ENCODE measurements around the gene CEP128. TPM values are rescaled to one million over a fixed set of nuclear protein-coding genes. Genes with fewer than 3 reads are reported as not detected.

Gene CEP128
- 5.4 and 7.4 TPM in 2 replicates for total RNA-seq

GRCh38 chr14:80941241-80942185, at the start of gene CEP128:
Gene CEP128 (minus strand): TSS chr14:80941738.

GRCh38 chr14:80955416-80955941, 13.9 kb upstream of the CEP128 start, which contains the start of gene TSHR:
Gene TSHR (plus strand): TSS chr14:80955621. CDS start chr14:80955681, 60 bp downstream.

Other genes with a start within 250 kb of the CEP128 start
- not detected in 2 replicates for gene TSHR, start 13.9 kb upstream of the CEP128 start, total RNA-seq